ENCODE data around the gene OXLD1.

OXLD1 gene

GRCh38 chr17:81666342-81667191 lies at the start of gene OXLD1, which contains the start of gene CCDC137:
TSS of gene OXLD1 (minus strand) at chr17:81666605. CDS start at chr17:81666577, 28 bp downstream.
TSS of gene CCDC137 (plus strand) at chr17:81666737. CDS start at chr17:81666767, 30 bp downstream.
- DNase-seq: peak; percentile 94 to 96 (median 95)

DNA sequence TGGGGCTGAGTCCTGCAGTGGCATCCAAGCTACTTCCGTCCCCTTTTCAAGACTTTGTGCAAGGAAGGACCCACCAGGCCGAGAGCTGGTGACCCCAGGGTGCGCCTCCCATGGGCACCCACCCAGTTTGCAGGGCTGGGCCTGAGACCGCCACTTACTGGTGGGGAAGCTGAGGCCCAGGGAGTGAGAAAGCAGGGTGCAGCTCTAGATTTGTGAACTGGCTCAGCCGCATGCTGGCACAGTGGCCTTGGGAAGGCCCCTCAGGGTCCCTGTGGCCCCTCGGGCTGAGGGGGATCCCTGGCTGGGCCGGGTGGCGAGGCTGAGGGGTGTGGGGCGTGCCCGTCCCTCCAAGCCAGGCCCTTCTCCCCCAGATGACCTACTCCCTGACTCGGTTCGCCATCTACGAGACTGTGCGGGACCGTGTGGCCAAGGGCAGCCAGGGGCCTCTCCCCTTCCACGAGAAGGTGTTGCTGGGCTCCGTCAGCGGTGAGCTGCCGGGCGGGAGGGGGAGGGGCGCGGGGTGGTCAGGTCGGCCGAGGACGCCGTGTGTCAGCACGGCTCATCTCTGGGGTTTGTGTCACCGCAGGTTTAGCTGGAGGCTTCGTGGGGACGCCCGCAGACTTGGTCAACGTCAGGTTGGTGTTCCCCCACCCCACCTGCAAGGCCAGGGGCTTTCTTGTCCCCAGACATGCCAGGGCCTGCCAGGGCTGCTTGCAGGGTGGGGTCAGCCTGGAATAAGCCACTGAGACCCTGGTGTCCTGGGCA lies 48.9 kb upstream of the OXLD1 start:
- no peak for DNase-seq

- no peak for DNase-seq
Measured at GRCh38 chr17:81714412-81715106, 48.2 kb upstream of the OXLD1 start.

DNA sequence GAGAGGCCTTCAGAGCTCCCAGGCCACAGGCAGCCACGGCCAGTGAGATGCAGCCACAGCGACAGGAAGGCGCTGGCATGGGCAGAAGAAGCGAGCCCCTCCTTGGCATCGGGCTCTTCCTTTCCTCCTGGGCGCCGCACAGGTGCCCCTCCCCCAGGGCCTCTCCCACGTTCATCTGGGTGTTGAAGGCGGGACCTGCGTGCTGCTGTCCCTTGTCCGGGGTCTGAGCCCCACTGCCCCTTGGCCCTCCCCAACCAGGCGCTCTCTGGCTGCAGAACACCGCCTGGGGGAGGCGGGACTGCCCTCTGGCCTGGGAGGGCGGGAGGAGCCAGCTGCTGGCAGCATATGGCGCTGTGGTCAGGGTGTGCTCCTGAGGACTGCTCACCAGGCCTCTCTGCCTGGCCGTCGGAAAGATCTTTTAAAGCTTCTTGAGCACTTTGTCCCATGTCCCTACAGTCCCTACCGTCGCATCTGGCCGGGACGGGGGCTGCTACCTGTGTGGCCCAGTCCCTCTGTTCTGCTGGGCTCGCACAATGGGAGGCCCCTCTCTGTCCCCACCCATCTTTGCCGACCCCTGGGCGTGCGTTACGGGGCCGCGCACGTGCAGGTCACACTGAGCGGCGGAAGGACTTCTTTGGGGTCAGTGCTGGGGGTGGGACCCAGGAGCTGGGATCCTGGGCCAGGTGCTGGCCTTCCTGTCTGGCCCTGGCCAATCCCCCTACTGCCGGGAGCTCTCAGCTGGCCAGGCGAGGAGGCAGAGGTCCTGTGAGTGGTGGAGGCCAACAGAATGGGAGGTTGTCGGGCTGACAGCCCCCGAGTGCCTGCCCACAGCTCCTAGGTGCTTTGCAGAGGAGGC lies 47.4 kb upstream of the OXLD1 start:
- DNase-seq: peak in 1 of 3 experiments; percentile 38

- peak in 1 of 3 experiments; percentile 38 for DNase-seq
Measured at GRCh38 chr17:81713004-81713555, 46.7 kb upstream of the OXLD1 start.

- DNase-seq: peak in 2 of 3 experiments; percentile 69 to 76
Measured at GRCh38 chr17:81712468-81713003, 46.1 kb upstream of the OXLD1 start.

DNA sequence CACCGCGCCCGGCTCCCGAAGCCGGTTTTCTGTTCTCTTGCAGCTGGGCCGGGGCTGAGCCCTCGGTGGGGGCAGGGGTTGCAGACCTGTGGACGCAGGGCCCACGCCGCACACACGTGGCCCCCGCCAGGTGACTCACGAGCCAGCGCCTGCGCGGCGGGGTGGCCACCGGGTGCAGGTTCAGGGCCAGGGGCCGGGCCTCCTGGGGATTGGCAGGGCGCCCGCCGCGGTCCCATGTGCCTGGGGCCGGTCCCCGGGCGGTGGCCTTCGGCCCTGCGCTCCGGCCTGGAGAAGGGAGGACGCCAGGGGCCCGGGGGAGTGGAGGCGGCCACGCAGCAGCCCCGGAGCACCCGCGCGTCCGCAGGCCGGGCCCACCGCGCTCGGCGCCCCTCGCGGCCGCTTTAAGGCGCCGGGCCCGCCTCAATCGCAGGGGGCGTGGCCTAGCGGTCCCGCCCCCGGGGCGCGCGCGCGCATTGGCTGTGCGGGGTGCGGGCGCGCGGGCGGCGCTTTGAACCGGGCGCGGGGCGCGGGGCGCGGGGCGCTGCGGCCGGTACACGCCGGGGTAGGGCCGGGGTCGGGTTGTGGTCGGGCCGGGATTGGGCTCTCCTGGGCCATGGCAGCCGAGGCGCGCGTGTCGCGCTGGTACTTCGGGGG lies 45.5 kb upstream of the OXLD1 start, which contains the start of gene SLC25A10:
TSS of gene SLC25A10 (plus strand) at position 471 of the 654 bp plus-strand sequence. CDS start at position 614, 143 bp downstream.
- DNase-seq: peak; percentile 86 to 94 (median 90)

DNA sequence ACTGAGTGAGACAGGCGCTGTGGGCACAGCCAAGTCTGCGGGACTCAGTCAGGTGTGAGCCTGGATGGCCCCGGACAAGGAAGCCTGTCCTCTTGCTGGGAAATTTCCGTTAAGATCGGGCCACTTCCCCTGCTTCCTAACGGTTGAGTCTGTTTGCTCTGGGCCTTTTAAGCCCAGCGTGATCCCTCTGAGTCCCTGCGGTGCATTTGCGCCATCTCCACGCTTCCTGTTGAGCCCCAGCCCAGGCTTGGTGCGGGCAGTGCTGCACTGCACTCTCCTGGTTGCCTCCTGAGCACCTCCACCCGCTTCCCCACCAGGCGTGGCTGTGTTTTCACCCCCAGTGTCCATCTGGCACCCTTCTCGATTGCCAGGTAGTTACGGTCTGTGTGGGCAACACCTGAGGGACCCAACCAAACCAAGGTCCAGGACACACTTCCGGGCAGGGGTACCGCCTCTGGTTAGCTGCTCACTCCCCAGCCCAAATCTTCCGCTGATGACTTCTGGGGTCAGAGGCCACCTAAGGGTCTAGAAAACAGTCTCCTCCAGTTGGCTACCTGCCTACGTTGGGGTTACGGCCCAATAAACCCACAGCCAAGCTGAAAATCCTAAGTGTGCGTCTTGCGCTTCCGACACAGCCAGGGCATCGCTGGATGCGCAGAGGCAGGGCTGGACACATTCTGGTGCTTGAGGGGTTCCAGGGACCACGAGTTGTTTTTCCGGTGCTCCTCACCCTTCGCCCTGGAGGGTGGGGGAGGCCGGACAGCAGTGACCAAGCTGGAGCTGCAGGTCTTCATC lies 44.3 kb upstream of the OXLD1 start:
- DNase-seq: peak in 2 of 3 experiments; percentile 60 to 77

DNA sequence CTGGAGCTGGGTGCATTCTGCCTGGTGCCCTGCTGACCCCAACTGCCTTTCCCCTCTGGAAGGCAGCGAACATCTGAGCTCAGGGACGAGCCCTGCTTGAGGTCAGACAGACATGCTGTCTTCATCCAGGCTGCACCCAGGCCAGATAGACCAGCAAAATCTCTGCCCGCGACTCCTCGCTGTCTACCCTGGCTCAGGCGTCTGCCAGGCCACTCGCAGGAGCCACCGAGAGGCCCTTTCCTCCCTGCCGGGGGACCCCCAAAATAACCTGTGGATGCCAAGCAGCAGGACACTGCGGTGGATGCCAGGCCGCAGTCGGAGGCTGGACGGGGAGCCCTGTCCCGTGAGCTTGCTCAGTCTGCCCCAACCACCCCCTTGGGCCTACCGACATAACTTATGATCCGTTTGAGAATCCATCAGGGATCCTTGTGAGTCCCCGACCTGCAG lies 42.4 kb upstream of the OXLD1 start:
- DNase-seq: no peak

DNA sequence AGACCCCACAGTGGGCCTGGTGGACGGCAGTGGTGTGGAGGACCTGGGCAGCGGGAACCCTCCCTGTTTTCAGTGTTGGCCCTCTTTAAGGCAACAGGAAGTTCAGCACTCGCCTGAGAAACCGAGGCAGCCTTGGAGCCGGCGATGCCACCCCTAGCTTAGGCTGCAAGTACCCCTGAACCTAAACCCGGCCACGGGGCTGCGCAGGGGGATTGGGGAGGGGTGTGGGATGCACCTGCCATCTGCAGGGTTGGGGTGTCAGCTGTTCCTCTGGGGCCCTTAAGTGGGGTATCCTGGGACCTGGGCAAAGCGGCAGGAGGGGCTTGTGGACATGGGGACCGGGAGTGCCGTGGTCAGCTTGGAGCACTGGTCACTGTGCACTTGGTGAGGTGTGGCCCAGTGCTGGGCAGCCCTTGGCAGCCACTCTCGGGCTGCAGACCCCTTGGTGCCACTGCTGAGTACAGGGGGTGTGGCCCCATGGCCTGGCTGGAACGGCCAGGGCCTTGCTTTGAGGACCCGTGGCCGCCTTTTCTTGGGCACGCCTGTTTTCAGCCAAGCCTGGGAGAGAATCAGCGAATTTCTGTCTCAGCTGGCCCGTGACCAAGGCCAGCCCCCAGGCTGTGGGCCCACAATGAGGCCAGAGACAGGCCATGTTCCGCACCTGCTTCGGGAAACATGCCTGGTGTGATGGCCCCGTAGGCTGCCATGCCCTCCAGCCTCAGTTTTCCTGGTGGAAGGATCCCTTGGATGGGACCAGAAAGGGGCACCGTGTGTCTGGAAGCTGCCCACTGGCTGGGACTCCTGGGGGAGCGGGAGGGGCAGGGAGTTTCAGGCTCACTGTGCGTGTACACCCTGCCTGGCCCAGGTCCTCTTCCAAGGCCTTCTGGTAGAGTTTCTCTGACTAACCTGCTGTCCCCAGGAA lies 41.6 kb upstream of the OXLD1 start:
- DNase-seq: no peak

- no peak for DNase-seq
Measured at GRCh38 chr17:81706757-81707624, 40.6 kb upstream of the OXLD1 start.

DNA sequence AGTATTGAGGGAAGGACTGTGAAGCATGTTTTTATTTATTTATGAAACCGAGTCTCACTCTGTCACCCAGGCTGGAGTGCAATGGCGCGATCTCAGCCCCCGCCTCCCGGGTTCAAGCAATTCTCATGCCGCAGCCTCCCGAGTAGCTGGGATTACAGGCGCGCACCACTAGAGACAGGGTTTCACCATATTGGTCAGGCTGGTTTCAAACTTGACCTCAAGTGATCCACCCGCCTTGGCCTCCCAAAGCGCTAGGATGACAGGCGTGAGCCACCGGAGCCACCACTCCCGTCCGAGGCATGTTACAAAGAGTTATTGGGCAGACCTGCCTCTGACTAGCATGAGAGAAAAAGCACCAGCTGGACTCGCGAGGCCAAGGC lies 39.8 kb upstream of the OXLD1 start:
- DNase-seq: no peak

DNA sequence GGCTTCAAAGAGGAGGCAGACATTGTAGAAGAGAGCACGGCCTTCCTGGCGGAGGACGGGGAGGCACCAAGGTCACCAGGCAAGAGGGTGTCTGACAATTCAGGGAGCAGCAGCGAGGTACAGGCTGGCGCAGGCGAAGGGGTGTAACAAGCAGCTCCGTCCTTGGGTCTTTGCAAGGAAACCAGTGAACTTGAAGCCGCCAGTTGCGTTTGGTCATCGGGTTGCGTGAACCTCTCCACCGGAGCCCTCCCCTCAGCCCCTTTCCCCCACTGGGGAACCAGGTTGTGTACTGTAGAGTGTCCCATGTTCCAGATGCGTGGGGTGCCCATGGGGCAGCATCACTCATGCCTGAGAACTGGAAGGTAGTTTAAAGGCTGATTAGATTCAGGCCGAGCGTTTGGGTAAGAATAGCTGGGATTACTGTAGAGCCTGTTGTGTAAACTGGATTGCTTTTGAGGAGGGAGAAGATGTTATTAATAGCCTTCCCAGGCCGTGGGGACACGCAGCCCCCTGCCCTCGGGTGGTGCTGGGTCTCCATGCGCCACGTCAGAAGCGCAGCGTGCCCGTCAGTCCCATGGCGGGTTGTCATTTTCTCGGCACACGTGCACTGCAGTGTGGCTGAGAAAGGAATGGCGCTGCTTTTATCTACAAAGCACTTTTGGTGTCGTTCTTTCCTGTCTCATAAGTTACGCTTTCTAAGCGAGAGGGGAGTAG lies 39.3 kb upstream of the OXLD1 start:
- DNase-seq: no peak

DNA sequence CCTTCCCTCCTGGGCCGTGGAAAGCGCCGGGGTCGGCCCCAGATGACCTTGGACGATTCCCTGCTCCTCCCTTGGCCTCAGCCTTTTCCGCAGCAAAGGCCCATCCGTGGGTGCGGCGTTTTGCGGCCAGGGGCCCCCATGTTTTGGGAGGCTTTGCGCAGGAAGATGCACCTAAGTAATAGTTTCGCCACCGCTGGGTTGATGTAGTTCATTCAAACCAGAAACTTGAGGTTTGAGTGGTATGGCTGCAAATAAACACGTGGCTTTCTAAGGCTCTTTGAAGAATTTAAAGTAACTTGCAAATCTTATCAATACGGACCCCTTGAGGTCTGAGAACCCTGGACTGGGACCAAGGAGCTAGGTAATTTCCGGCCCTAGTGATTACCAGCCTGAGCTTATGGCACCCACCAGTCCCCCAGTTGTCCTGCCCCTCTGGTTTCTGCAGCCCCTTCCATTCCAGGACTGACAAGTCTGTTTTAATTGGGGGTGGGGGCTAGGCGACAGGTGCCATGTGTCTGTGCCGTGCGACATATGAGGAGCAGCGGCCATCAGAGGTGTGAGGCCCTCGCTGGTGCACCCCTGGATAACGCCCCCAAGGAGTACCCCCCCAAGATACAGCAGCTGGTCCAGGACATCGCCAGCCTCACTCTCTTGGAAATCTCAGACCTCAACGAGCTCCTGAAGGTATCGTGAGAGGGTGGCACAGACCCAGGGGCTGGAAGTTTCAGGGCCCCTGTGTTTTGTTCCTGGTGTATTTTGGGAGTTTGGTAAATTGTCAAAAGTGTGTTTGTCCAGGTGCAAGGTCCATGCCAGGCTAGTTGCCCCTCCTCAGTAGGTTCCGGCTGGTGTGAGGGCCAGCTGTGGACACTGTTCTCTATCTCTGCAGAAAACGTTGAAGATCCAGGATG lies 37.6 kb upstream of the OXLD1 start:
- DNase-seq: no peak

DNA sequence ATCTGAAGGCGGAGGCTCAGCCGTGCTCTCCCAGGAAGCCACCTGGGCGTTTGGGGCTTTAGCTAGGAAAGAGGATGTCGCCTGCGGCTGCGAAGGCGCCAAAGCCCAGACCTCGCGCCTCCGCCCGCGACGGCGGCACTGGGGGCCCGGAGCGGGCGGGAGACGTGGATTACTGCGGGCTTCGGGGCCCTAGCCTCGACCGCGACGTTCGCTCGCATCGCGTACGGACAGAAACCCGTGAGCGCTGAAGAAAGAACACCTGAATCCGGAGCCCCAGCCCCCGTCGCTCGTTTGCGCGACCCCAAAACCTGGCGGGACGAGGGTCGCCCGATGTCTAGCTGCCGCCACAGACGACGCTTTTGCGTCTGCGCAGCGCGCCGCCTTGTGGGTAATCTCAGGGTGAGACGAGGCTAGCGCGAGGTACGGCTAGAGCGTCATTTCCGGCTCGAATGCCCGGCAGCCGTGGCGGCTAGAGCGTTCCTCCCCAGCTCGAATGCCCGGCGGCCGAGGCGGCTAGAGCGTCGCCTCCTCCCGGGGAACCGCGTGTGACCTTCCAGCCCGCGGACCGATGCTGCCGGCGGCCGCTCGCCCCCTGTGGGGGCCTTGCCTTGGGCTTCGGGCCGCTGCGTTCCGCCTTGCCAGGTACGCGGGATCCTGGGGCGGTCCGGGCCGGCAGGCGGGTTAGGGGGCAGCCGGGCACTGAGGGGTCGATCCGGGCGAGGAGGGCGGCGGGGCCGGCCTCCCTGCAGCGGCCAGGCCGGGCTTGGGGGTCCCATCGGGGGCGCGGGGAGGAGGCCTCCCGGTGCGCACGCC lies 36.7 kb upstream of the OXLD1 start, which contains the start of gene MRPL12:
TSS of gene MRPL12 (plus strand) at position 434 of the 813 bp plus-strand sequence. CDS start at position 569, 135 bp downstream.
- peak; percentile 93 to 96 (median 94) for DNase-seq
